Measurements from ENCODE around the gene DSG3. TPM values are rescaled to one million over a fixed set of nuclear protein-coding genes. Genes with fewer than 3 reads are reported as not detected.

DSG3 gene
- polyA plus RNA-seq, 1 donor (not counting 4 experiments of a cell fraction or from before 2014, with no cell fraction given): 259 TPM

DNA sequence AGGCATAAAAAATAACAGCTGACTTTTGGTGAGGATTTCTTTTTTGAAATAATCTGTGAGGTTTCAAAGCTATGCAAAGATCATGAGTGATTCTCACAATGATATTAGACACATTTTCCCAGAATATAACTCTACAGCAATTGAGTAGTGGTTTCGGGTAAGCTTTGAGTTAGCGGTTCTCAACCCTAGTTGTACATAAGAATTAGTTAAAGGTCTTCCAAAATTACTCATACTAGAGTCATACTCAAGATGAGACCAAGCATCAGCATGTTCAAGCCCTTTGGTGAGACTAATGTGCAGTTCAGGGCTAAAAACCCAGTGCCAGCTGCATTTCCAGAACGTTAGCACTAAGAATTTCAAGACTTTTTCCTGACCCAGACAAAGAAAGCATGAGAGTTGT lies 39.9 kb upstream of the DSG3 start:
- Histone ChIP-seq H3K9me3 (ENCODE audit: control insufficient read depth, low read depth, low read length) (no peaks in the 10 kb centered on the region), H3K27me3 (ENCODE audit: control insufficient read depth, extremely low read depth, insufficient read depth, low read length) (no peaks in the 10 kb centered on the region), H4K20me1 (ENCODE audit: control insufficient read depth, extremely low read depth, insufficient read depth, low read length) (no peaks in the 10 kb centered on the region), H3K9ac (ENCODE audit: control insufficient read depth, extremely low read depth, insufficient read depth, low read length) (no peak overlapping the region), H2AFZ (ENCODE audit: control insufficient read depth, low read length) (no peak overlapping the region), H3K9me1 (ENCODE audit: control insufficient read depth, extremely low read depth, insufficient read depth, low read length) (no peaks in the 10 kb centered on the region), H3K4me3 (ENCODE audit: control insufficient read depth in 2 of 3, extremely low read depth in 1 of 3, insufficient read depth in 2 of 3, low read depth in 1 of 3, low read length in 3 of 3) (no peak overlapping the region), H3K27ac (ENCODE audit: control insufficient read depth, insufficient read depth, low read length) (no peak overlapping the region), H3K4me1 (ENCODE audit: control insufficient read depth, extremely low read depth, insufficient read depth, low read length) (peaks cover 3% of the 10 kb centered on the region), H3K79me2 (ENCODE audit: control insufficient read depth, insufficient read depth, low read length) (no peaks in the 10 kb centered on the region), H3K36me3 (ENCODE audit: control insufficient read depth in 2 of 2, extremely low read depth in 1 of 2, insufficient read depth in 2 of 2, low read length in 2 of 2) (no peaks in the 10 kb centered on the region), H3K4me2 (ENCODE audit: control insufficient read depth, extremely low read depth, insufficient read depth, low read depth, low read length) (no peak overlapping the region)
- dilution Hi-C loops (cut with MboI; ENCODE audit: extremely low pct_ligation_motif_present, low sequenced_read_pairs): no loop called here
- no peak for DNase-seq (ENCODE audit: low read depth, low spot score)
- TF ChIP-seq, protein P1, sequence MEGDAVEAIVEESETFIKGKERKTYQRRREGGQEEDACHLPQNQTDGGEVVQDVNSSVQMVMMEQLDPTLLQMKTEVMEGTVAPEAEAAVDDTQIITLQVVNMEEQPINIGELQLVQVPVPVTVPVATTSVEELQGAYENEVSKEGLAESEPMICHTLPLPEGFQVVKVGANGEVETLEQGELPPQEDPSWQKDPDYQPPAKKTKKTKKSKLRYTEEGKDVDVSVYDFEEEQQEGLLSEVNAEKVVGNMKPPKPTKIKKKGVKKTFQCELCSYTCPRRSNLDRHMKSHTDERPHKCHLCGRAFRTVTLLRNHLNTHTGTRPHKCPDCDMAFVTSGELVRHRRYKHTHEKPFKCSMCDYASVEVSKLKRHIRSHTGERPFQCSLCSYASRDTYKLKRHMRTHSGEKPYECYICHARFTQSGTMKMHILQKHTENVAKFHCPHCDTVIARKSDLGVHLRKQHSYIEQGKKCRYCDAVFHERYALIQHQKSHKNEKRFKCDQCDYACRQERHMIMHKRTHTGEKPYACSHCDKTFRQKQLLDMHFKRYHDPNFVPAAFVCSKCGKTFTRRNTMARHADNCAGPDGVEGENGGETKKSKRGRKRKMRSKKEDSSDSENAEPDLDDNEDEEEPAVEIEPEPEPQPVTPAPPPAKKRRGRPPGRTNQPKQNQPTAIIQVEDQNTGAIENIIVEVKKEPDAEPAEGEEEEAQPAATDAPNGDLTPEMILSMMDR (optimal IDR thresholded peaks at IDR 0.05 in 1 of 3, IDR thresholded peaks at IDR 0.05 in 1 of 3, conservative IDR thresholded peaks at IDR 0.05 in 1 of 3; ENCODE audit: extremely low read depth in 1 of 3, insufficient read depth in 2 of 3, low read length in 3 of 3): no peak
- TF ChIP-seq EZH2 (IDR thresholded peaks at IDR 0.05; ENCODE audit: low read length): no peak
- FAIRE-seq: peak; percentile 77

GRCh38 chr18:31409276-31409675 lies 38.3 kb upstream of the DSG3 start:
- no peak overlapping the region for H3K4me2 ChIP-seq (ENCODE audit: control insufficient read depth, extremely low read depth, insufficient read depth, low read depth, low read length)
- H3K9ac ChIP-seq (ENCODE audit: control insufficient read depth, extremely low read depth, insufficient read depth, low read length): no peak overlapping the region
- no peaks in the 10 kb centered on the region for H3K9me3 ChIP-seq (ENCODE audit: control insufficient read depth, low read depth, low read length)
- DNase-seq (ENCODE audit: low read depth, low spot score): no peak
- peaks cover 3% of the 10 kb centered on the region for H3K4me1 ChIP-seq (ENCODE audit: control insufficient read depth, extremely low read depth, insufficient read depth, low read length)
- no peak overlapping the region for H2AFZ ChIP-seq (ENCODE audit: control insufficient read depth, low read length)
- no peaks in the 10 kb centered on the region for H3K79me2 ChIP-seq (ENCODE audit: control insufficient read depth, insufficient read depth, low read length)
- H3K9me1 ChIP-seq (ENCODE audit: control insufficient read depth, extremely low read depth, insufficient read depth, low read length): no peaks in the 10 kb centered on the region
- no peak for TF ChIP-seq EZH2 (IDR thresholded peaks at IDR 0.05; ENCODE audit: low read length)
- TF ChIP-seq, protein P1 (optimal IDR thresholded peaks at IDR 0.05 in 1 of 3, IDR thresholded peaks at IDR 0.05 in 1 of 3, conservative IDR thresholded peaks at IDR 0.05 in 1 of 3; ENCODE audit: extremely low read depth in 1 of 3, insufficient read depth in 2 of 3, low read length in 3 of 3): no peak
- dilution Hi-C loops (cut with MboI; ENCODE audit: extremely low pct_ligation_motif_present, low sequenced_read_pairs): no loop called here
- H3K27ac ChIP-seq (ENCODE audit: control insufficient read depth, insufficient read depth, low read length): no peak overlapping the region
- H3K27me3 ChIP-seq (ENCODE audit: control insufficient read depth, extremely low read depth, insufficient read depth, low read length): no peaks in the 10 kb centered on the region
- FAIRE-seq: no peak
- no peaks in the 10 kb centered on the region for H4K20me1 ChIP-seq (ENCODE audit: control insufficient read depth, extremely low read depth, insufficient read depth, low read length)
- H3K4me3 ChIP-seq (ENCODE audit: control insufficient read depth in 2 of 3, extremely low read depth in 1 of 3, insufficient read depth in 2 of 3, low read depth in 1 of 3, low read length in 3 of 3): no peak overlapping the region
- no peaks in the 10 kb centered on the region for H3K36me3 ChIP-seq (ENCODE audit: control insufficient read depth in 2 of 2, extremely low read depth in 1 of 2, insufficient read depth in 2 of 2, low read length in 2 of 2)
